Naive thymus-derived CD4-positive, alpha-beta T cell (primary cell): Measurements from ENCODE around the gene CDH12. TPM values are rescaled to one million over a fixed set of nuclear protein-coding genes. Genes with fewer than 3 reads are reported as not detected.

Experiments used
- ATAC-seq: fragments of 150-1000 bp; cut with Tn5 transposase; 2 replicates; pipeline ENCODE4 v1.10.0; 2021; ENCODE audit warnings: mild to moderate bottlenecking, moderate library complexity
- CTCF ChIA-PET: fragments of 350-600 bp; sonication (Branson Sonifier 250); formaldehyde crosslinking; loops from one replicate; lab custom pipeline; 2021; ENCODE audit warnings: antibody characterized with exemption; lab: Charles Lee
- POLR2A ChIA-PET: fragments of 350-600 bp; sonication (Branson Sonifier 250); formaldehyde crosslinking; loops from one replicate; lab custom pipeline; 2021; ENCODE audit warnings: antibody characterized with exemption, inconsistent platforms; lab: Charles Lee
- DNase-seq, 9 donors: peaks; one replicate each; pipeline versions ENCODE4 v3.0.0 to v3.0.0-alpha.2; 2020 to 2022; ENCODE audit warnings: mixed read lengths in 1 of 9
- H3K27ac ChIP-seq: one replicate; pipeline ENCODE4 v1.7.0; 2013; ENCODE audit warnings: mild to moderate bottlenecking, low read depth, low read length, moderate library complexity
- H3K27me3 ChIP-seq, 2 donors: one replicate each; pipeline ENCODE4 v1.7.0; 2013; ENCODE audit warnings: low read length in 2 of 2, mild to moderate bottlenecking in 2 of 2, moderate library complexity in 2 of 2; ENCODE audit not compliant: control insufficient read depth in 2 of 2, insufficient read depth in 2 of 2
- H3K36me3 ChIP-seq, 3 experiments: 1 replicate in 2 of 3; 2 replicates in 1 of 3; pipeline ENCODE4 v1.7.0; 2013; ENCODE audit warnings: low read length in 3 of 3, mild to moderate bottlenecking in 3 of 3, moderate library complexity in 1 of 3; ENCODE audit not compliant: insufficient read depth in 3 of 3, control insufficient read depth in 2 of 3
- H3K4me1 ChIP-seq, 2 donors: one replicate each; pipeline ENCODE4 v1.7.0; 2013; ENCODE audit warnings: low read length in 2 of 2, mild to moderate bottlenecking in 2 of 2, moderate library complexity in 1 of 2; ENCODE audit not compliant: control insufficient read depth in 2 of 2, insufficient read depth in 2 of 2
- H3K4me3 ChIP-seq: 2 replicates; pipeline ENCODE4 v1.7.0; 2013; ENCODE audit warnings: mild to moderate bottlenecking, low read length
- H3K9me3 ChIP-seq, 3 experiments: 1 replicate in 2 of 3; 2 replicates in 1 of 3; pipeline ENCODE4 v1.7.0; 2013; ENCODE audit warnings: low read length in 3 of 3; ENCODE audit not compliant: control insufficient read depth in 2 of 3
- H3K27ac Mint-ChIP-seq, 9 donors: one replicate each; pipeline ENCODE4 v1.8.0; 2020 to 2022; ENCODE audit warnings: mixed read lengths in 9 of 9, mild to moderate bottlenecking in 8 of 9, moderate library complexity in 5 of 9, inconsistent platforms in 2 of 9
- H3K27me3 Mint-ChIP-seq, 5 donors: one replicate each; pipeline ENCODE4 v1.8.0; 2021 to 2022; ENCODE audit warnings: mixed read lengths in 5 of 5, mild to moderate bottlenecking in 1 of 5
- H3K36me3 Mint-ChIP-seq, 5 donors: one replicate each; pipeline ENCODE4 v1.8.0; 2020 to 2022; ENCODE audit warnings: mixed read lengths in 5 of 5, mild to moderate bottlenecking in 3 of 5, inconsistent platforms in 1 of 5
- H3K4me1 Mint-ChIP-seq, 7 donors: one replicate each; pipeline ENCODE4 v1.8.0; 2020 to 2022; ENCODE audit warnings: mixed read lengths in 7 of 7, mild to moderate bottlenecking in 3 of 7, inconsistent platforms in 1 of 7
- H3K4me3 Mint-ChIP-seq, 10 donors: one replicate each; pipeline ENCODE4 v1.8.0; 2020 to 2022; ENCODE audit warnings: mild to moderate bottlenecking in 10 of 10, mixed read lengths in 10 of 10, moderate library complexity in 6 of 10, inconsistent platforms in 2 of 10
- H3K9me3 Mint-ChIP-seq, 11 donors: one replicate each; pipeline ENCODE4 v1.8.0; 2020 to 2022; ENCODE audit warnings: mixed read lengths in 11 of 11, mild to moderate bottlenecking in 4 of 11, inconsistent platforms in 1 of 11, moderate library complexity in 1 of 11
- intact Hi-C, 2 donors: fragments of 100-400 bp; cut with micrococcal nuclease; formaldehyde crosslinking; loops; one replicate each; pipeline ENCODE4 v1.15.1; 2023
- polyA plus RNA-seq, 2 donors: library from polyadenylated mRNA; unstranded; fragments of 300-500 nt; fragmentation: Illumina TruSeq; gene quantifications; one replicate each; pipeline ENCODE4 v1.2.3, GENCODE V29; 2021
- total RNA-seq, 6 experiments: library from RNA in 5 of 6; stranded (reverse) in 5 of 6; gene quantifications; 1 replicate in 5 of 6; 2 replicates in 1 of 6; pipeline ENCODE4 v1.2.3 and lab custom pipeline; 2021 to 2026

CDH12 gene
- total and polyA plus RNA-seq, 7 experiments from 2014 or later, result not detected

DNA sequence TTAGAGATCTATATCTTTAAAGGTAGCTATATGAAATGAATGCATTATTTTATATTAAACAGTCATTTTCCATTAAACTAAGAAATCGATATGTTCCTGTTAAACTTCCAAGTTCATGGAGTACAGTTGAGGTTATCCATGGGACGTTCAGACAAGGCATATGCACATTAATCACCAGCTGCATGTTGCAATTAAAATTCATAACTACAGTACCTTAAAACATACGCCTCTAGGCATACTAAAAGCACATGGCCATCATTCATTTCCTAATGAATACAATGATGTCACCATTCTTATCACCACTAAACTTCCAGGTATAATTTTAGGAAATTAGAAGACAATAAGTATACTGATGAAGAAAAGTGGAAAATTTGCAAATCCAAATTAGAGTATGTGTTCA, 174.3 kb downstream of the CDH12 start:
- intact Hi-C loops, result no loop called here
- Mint-ChIP-seq H3K4me1 (no peaks in the 10 kb centered on the region), H3K4me3 (no peak overlapping the region), H3K27me3 (no peaks in the 10 kb centered on the region), H3K9me3 (peaks cover 0 to 12% (median 7%) of the 10 kb centered on the region in 11 donors), H3K27ac (no peak overlapping the region), H3K36me3 (no peaks in the 10 kb centered on the region)
- ATAC-seq (no peak), DNase-seq (no peak)
- ChIA-PET CTCF (no interaction called here), POLR2A (no interaction called here)
- no peak overlapping the region for H3K27ac ChIP-seq
- no peaks in the 10 kb centered on the region for H3K27me3 ChIP-seq
- no peaks in the 10 kb centered on the region for H3K4me1 ChIP-seq
- no peaks in the 10 kb centered on the region for H3K9me3 ChIP-seq
- no peaks in the 10 kb centered on the region for H3K36me3 ChIP-seq
- H3K4me3 ChIP-seq, result no peak overlapping the region

DNA sequence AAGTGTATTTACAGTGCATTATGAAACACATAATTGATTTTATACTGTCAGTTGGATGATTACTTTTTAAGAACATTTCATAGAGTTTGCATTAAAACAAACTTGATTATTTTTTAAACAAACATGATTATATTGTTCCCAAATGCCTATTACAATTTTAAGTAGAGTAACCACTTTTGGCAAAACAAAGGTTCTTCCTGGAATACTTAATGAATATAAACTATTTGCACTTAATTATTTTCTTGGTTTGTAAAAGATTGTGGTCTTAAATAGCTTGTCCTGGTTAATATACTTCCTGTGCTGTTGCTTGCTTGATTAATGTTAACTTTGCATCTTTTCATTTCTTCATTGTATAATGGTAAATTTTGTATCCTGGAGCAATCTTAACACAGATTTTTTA, 180.0 kb downstream of the CDH12 start:
- Histone ChIP-seq H3K9me3 (no peaks in the 10 kb centered on the region), H3K27ac (no peak overlapping the region), H3K4me1 (no peaks in the 10 kb centered on the region), H3K36me3 (no peaks in the 10 kb centered on the region), H3K27me3 (peaks cover 0 to 4% of the 10 kb centered on the region in 2 donors), H3K4me3 (no peak overlapping the region)
- ChIA-PET CTCF (no interaction called here), POLR2A (no interaction called here)
- H3K4me3 Mint-ChIP-seq, result no peak overlapping the region
- intact Hi-C loops, result no loop called here
- ATAC-seq (no peak), DNase-seq (no peak)
- no peaks in the 10 kb centered on the region for H3K4me1 Mint-ChIP-seq
- H3K9me3 Mint-ChIP-seq, result peaks cover 0 to 21% (median 11%) of the 10 kb centered on the region in 11 donors
- H3K27me3 Mint-ChIP-seq, result no peaks in the 10 kb centered on the region
- no peak overlapping the region for H3K27ac Mint-ChIP-seq
- H3K36me3 Mint-ChIP-seq, result no peaks in the 10 kb centered on the region

DNA sequence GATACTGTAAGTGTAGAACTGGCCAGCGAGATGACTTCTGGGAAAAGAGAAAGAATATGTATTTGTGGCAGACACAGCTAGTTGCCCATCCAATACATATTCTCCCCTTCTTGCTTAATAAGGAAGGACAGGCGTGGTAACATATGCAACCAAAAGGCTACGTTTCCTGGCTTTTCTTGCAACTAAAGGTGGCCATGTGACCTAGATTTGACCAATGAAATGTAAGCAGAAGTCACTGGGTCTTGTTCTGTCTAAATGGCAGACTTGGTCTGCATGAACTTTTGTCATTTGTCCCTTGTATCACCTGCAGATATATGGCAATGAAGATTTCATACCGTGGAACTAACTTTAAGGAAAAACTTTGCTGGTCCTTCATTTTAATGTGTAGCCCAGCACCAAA, 183.8 kb downstream of the CDH12 start:
- Histone ChIP-seq H3K27ac (no peak overlapping the region), H3K4me1 (no peaks in the 10 kb centered on the region), H3K36me3 (no peaks in the 10 kb centered on the region), H3K27me3 (peaks cover 0 to 4% of the 10 kb centered on the region in 2 donors), H3K9me3 (no peaks in the 10 kb centered on the region), H3K4me3 (no peak overlapping the region)
- POLR2A ChIA-PET, result no interaction called here
- no peak overlapping the region for H3K27ac Mint-ChIP-seq
- ATAC-seq (no peak), DNase-seq (no peak)
- H3K4me1 Mint-ChIP-seq, result no peaks in the 10 kb centered on the region
- no peak overlapping the region for H3K4me3 Mint-ChIP-seq
- intact Hi-C loops, result no loop called here
- peaks cover 0 to 21% (median 8%) of the 10 kb centered on the region in 11 donors for H3K9me3 Mint-ChIP-seq
- no peaks in the 10 kb centered on the region for H3K36me3 Mint-ChIP-seq
- CTCF ChIA-PET, result no interaction called here
- H3K27me3 Mint-ChIP-seq, result no peaks in the 10 kb centered on the region

DNA sequence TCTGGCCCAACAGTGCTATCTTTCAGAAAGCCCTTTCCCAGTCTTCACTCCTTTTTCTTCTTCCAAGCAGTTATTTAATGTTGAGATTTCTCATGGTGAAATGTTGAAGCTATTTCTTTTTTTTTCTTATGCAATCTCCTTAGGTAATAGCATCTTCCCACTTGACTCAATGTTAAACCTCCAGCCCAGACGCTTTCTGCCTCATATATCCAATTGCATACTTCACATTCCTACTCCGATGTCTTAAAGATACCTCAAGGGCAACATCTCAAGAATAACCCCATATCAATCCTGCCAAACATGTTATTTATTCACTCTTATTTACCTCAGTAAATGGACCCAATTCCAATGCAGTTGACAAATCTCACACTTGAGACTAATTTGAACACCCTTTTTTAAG, 187.3 kb downstream of the CDH12 start:
- no peak overlapping the region for H3K27ac Mint-ChIP-seq
- intact Hi-C loops, result no loop called here

DNA sequence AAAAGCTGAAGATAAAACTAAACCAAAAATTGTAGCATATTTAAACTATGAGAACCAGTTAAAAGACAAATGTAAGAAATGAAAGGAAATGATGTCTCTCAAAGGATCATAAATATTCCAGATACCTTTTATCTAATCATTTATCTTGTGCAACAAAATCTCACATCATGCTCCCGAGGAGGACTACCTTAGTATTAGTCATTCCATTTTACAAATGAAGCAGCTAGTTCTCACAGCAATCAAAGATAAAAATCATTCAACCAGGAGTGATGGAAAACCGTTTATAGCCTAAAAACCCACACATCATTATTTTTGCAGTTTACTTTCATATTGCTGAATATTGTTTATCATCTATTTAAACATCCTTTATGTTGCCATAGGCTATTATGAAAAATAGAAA, 190.0 kb downstream of the CDH12 start:
- ChIA-PET POLR2A (no interaction called here), CTCF (no interaction called here)
- no peaks in the 10 kb centered on the region for H3K36me3 Mint-ChIP-seq
- H3K27me3 Mint-ChIP-seq, result no peaks in the 10 kb centered on the region
- no peak overlapping the region for H3K27ac Mint-ChIP-seq
- no peak for ATAC-seq
- no peaks in the 10 kb centered on the region for H3K4me1 Mint-ChIP-seq
- Histone ChIP-seq H3K9me3 (no peaks in the 10 kb centered on the region), H3K27me3 (no peaks in the 10 kb centered on the region), H3K27ac (no peak overlapping the region), H3K36me3 (no peaks in the 10 kb centered on the region), H3K4me3 (no peak overlapping the region), H3K4me1 (no peaks in the 10 kb centered on the region)
- intact Hi-C loops, result no loop called here
- no peak for DNase-seq
- peaks cover 0 to 10% (median 3%) of the 10 kb centered on the region in 11 donors for H3K9me3 Mint-ChIP-seq
- no peak overlapping the region for H3K4me3 Mint-ChIP-seq

More for the DNA sequence above, 187.3 kb downstream of the CDH12 start:
- ChIA-PET POLR2A (no interaction called here), CTCF (no interaction called here)
- Histone ChIP-seq H3K36me3 (no peaks in the 10 kb centered on the region), H3K27ac (no peak overlapping the region), H3K4me3 (no peak overlapping the region), H3K4me1 (no peaks in the 10 kb centered on the region), H3K9me3 (no peaks in the 10 kb centered on the region), H3K27me3 (no peaks in the 10 kb centered on the region)
- Mint-ChIP-seq H3K9me3 (peaks cover 0 to 17% (median 6%) of the 10 kb centered on the region in 11 donors), H3K4me1 (no peaks in the 10 kb centered on the region), H3K36me3 (no peaks in the 10 kb centered on the region), H3K4me3 (no peak overlapping the region), H3K27me3 (no peaks in the 10 kb centered on the region)
- DNase-seq (no peak), ATAC-seq (no peak)

DNA sequence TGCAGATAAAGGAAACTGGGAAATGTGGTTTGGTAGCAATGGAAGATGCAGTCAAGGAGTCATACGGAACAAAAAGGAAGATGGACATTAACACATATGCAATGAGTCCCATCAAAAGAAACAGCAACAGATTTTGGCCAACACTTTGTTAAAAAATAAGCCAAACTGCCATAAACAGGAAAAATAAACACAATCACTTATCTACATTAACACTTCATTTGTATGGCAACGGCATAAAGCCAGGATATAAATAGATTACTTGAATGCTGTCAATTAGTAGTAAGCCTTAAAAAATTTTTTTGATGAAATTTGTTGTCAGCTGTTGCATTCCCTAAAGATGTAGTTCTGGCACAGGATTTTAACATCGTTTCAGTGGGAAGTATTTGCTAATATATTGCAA, 190.8 kb downstream of the CDH12 start:
- H3K9me3 ChIP-seq, result no peaks in the 10 kb centered on the region
- H3K9me3 Mint-ChIP-seq, result peaks cover 0 to 10% (median 3%) of the 10 kb centered on the region in 11 donors
- H3K4me3 ChIP-seq, result no peak overlapping the region
- no peak overlapping the region for H3K27ac Mint-ChIP-seq
- no peaks in the 10 kb centered on the region for H3K27me3 ChIP-seq
- H3K27me3 Mint-ChIP-seq, result no peaks in the 10 kb centered on the region
- intact Hi-C loops, result no loop called here
- POLR2A ChIA-PET, result no interaction called here
- no peaks in the 10 kb centered on the region for H3K4me1 Mint-ChIP-seq
- H3K36me3 Mint-ChIP-seq, result no peaks in the 10 kb centered on the region
- H3K27ac ChIP-seq, result no peak overlapping the region
- no peaks in the 10 kb centered on the region for H3K36me3 ChIP-seq
- CTCF ChIA-PET, result no interaction called here
- H3K4me1 ChIP-seq, result no peaks in the 10 kb centered on the region
- H3K4me3 Mint-ChIP-seq, result no peak overlapping the region
- no peak for DNase-seq
- ATAC-seq, result no peak

DNA sequence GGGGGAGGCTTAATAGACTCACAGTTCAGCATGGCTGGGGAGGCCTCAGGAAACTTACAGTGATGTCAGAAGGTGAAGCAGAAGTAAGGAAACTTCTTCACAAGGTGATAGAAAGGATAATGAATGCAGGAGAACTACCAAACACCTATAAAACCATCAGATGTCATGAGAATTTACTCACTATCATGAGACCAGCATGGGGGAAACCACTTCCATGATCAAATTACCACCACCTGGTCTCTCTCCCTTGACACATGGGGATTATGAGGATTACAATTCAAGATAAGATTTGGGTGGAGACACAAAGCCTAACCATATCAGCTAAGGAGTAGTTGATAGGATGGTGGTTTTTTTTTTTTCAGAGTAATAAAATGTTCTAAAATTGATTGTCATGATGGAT, 201.8 kb downstream of the CDH12 start:
- no peaks in the 10 kb centered on the region for H3K9me3 ChIP-seq
- no peak for DNase-seq
- Mint-ChIP-seq H3K9me3 (peaks cover 0 to 27% (median 7%) of the 10 kb centered on the region in 11 donors), H3K27me3 (no peaks in the 10 kb centered on the region), H3K4me1 (no peaks in the 10 kb centered on the region), H3K4me3 (no peak overlapping the region), H3K36me3 (no peaks in the 10 kb centered on the region), H3K27ac (no peak overlapping the region)
- POLR2A ChIA-PET, result no interaction called here
- no peak overlapping the region for H3K4me3 ChIP-seq
- no peaks in the 10 kb centered on the region for H3K4me1 ChIP-seq
- no peaks in the 10 kb centered on the region for H3K27me3 ChIP-seq
- no peak overlapping the region for H3K27ac ChIP-seq
- intact Hi-C loops, result no loop called here
- no peak for ATAC-seq
- CTCF ChIA-PET, result no interaction called here
- H3K36me3 ChIP-seq, result no peaks in the 10 kb centered on the region
